Ovary (tissue), 3 donors: ENCODE data around the gene THRB.

Experiments used
- EP300 ChIP-seq: sonication (generic); formaldehyde crosslinking; IDR thresholded peaks from one replicate; pipeline ENCODE4 v1.6.1; 2017; ENCODE audit warnings: antibody characterized with exemption
- POLR2A ChIP-seq: fragments of 450-650 bp; IDR thresholded peaks from one replicate; pipeline ENCODE4 v1.6.1; 2017; ENCODE audit warnings: antibody characterized with exemption, mild to moderate bottlenecking, moderate library complexity
- TF ChIP-seq, protein P1 (sequence below), 3 donors: fragments of 450-650 bp in 2 of 3; fragments of 200-600 bp in 1 of 3; IDR thresholded peaks; one replicate each; pipeline versions ENCODE4 v1.5.1 to v1.8.0; 2016 to 2022; ENCODE audit warnings: antibody characterized with exemption in 3 of 3, mild to moderate bottlenecking in 1 of 3
- donor health status: DM: no; HTN: no; CAD: no.

DNA sequence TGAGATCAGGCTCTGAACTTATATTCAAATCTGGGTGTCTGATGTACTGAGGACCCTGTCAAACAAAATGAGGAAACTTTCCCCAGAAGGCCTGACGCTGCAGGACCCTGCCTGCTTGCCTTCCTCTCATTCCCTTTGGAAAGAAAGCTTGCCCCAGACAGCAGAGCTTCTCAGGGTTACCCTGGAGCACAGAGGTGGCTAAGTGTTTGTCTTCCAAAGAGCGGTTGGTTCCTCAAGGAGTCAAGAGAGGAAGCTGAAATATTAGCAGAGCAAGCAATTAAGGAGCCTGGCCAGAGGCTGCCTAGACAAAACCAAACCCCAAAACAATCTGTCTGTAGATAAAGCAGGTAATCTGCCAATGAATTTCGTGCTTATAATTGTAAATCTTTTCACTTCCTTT is 374.2 kb downstream of the THRB start:
- no peak for TF ChIP-seq POLR2A
- TF ChIP-seq, protein P1, sequence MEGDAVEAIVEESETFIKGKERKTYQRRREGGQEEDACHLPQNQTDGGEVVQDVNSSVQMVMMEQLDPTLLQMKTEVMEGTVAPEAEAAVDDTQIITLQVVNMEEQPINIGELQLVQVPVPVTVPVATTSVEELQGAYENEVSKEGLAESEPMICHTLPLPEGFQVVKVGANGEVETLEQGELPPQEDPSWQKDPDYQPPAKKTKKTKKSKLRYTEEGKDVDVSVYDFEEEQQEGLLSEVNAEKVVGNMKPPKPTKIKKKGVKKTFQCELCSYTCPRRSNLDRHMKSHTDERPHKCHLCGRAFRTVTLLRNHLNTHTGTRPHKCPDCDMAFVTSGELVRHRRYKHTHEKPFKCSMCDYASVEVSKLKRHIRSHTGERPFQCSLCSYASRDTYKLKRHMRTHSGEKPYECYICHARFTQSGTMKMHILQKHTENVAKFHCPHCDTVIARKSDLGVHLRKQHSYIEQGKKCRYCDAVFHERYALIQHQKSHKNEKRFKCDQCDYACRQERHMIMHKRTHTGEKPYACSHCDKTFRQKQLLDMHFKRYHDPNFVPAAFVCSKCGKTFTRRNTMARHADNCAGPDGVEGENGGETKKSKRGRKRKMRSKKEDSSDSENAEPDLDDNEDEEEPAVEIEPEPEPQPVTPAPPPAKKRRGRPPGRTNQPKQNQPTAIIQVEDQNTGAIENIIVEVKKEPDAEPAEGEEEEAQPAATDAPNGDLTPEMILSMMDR (IDR thresholded peaks at IDR 0.05) = no peak
- no peak for TF ChIP-seq EP300
